MCF 10A (cell line): Measurements from ENCODE around the gene CDC7. TPM values are rescaled to one million over a fixed set of nuclear protein-coding genes. Genes with fewer than 3 reads are reported as not detected.

Source experiments
- BruUV-seq: library from RNA; stranded (reverse); fragments of 400-500 nt; replicated peaks from 2 replicates; lab custom pipeline; 2021; lab: Mats Ljungman, UMichigan
- CTCF ChIA-PET: fragments of 300-600 bp; sonication (Branson Sonifier 250); formaldehyde crosslinking; extraction: SDS; loops from one replicate; lab custom pipeline; 2021; ENCODE audit warnings: antibody characterized with exemption, inconsistent platforms; lab: Yijun Ruan, JAX
- POLR2A ChIA-PET: fragments of 300-600, 350-650 bp; sonication (Branson Sonifier 250); formaldehyde crosslinking; extraction: SDS; loops from one replicate; lab custom pipeline; 2020; ENCODE audit warnings: antibody characterized with exemption, inconsistent platforms; lab: Yijun Ruan, JAX
- DNase-seq: peaks from one replicate; pipeline ENCODE4 v3.0.0-alpha.2; 2018; ENCODE audit not compliant: unreplicated experiment
- H3K27ac Mint-ChIP-seq: one replicate; pipeline ENCODE4 v1.8.0; 2022; ENCODE audit warnings: mild to moderate bottlenecking, low read depth, mixed read lengths; ENCODE audit not compliant: unreplicated experiment
- H3K27me3 Mint-ChIP-seq: one replicate; pipeline ENCODE4 v1.8.0; 2022; ENCODE audit warnings: mixed read lengths; ENCODE audit not compliant: insufficient read depth, unreplicated experiment
- H3K36me3 Mint-ChIP-seq: one replicate; pipeline ENCODE4 v1.8.0; 2022; ENCODE audit warnings: mild to moderate bottlenecking, moderate library complexity, mixed read lengths; ENCODE audit not compliant: insufficient read depth, unreplicated experiment
- H3K4me1 Mint-ChIP-seq: one replicate; pipeline ENCODE4 v1.8.0; 2022; ENCODE audit warnings: mixed read lengths; ENCODE audit not compliant: insufficient read depth, unreplicated experiment
- H3K4me3 Mint-ChIP-seq: one replicate; pipeline ENCODE4 v1.8.0; 2022; ENCODE audit warnings: mild to moderate bottlenecking, moderate library complexity, mixed read lengths; ENCODE audit not compliant: unreplicated experiment
- H3K9me3 Mint-ChIP-seq: one replicate; pipeline ENCODE4 v1.8.0; 2022; ENCODE audit warnings: mixed read lengths; ENCODE audit not compliant: unreplicated experiment
- CTCF ChIP-seq: fragments of 200-600 bp; IDR thresholded peaks from one replicate; pipeline ENCODE4 v1.8.0; 2022; ENCODE audit warnings: antibody characterized with exemption, mild to moderate bottlenecking; ENCODE audit not compliant: unreplicated experiment
- intact Hi-C: fragments of 100-400 bp; cut with micrococcal nuclease; formaldehyde crosslinking; loops from 2 replicates; pipeline ENCODE4 v1.14.1; 2022
- total RNA-seq: library from RNA; stranded (reverse); gene quantifications from 2 replicates; pipeline ENCODE4 v1.2.3, GENCODE V29; 2022

The CDC7 gene
- total RNA-seq, 1 experiment from 2014 or later = 8.0 TPM

GRCh38 chr1:91503975-91504530, 3.4 kb downstream of the CDC7 start:
- DNase-seq = no peak
- Mint-ChIP-seq H3K27me3 (no peaks in the 10 kb centered on the region), H3K36me3 (no peaks in the 10 kb centered on the region), H3K27ac (no peak overlapping the region), H3K4me1 (peaks cover 22% of the 10 kb centered on the region), H3K4me3 (no peak overlapping the region), H3K9me3 (no peaks in the 10 kb centered on the region)
- no TSS peak for BruUV-seq
- intact Hi-C loops = loop anchor here (5.0 to 10.0 kb wide), 2 partner anchors 62 to 339 kb away; no protein-coding TSS in a partner anchor
- POLR2A ChIA-PET = no interaction called here
- CTCF ChIA-PET = interaction anchor here (0.5 to 3.9 kb wide), 8 partner anchors 8 to 1491 kb away, joined by 3 to 26 read pairs (median 3); no protein-coding TSS in a partner anchor
- no peak for TF ChIP-seq CTCF

GRCh38 chr1:91505086-91505485, 4.4 kb downstream of the CDC7 start:
- H3K27ac Mint-ChIP-seq = no peak overlapping the region
- no peaks in the 10 kb centered on the region for H3K27me3 Mint-ChIP-seq
- peaks cover 23% of the 10 kb centered on the region for H3K4me1 Mint-ChIP-seq
- ChIA-PET POLR2A (interaction anchor here (1.2 to 1.4 kb wide), 2 partner anchors 74 to 423 kb away, joined by 4 to 6 read pairs; no protein-coding TSS in a partner anchor), CTCF (interaction anchor here (0.6 to 3.9 kb wide), 4 partner anchors 7 to 786 kb away, joined by 3 to 26 read pairs (median 6); no protein-coding TSS in a partner anchor)
- intact Hi-C loops = loop anchor here (10.0 kb wide), 1 partner anchor 340 kb away; no protein-coding TSS in a partner anchor
- no peak for TF ChIP-seq CTCF
- no peak for DNase-seq
- H3K4me3 Mint-ChIP-seq = no peak overlapping the region
- no TSS peak for BruUV-seq
- peaks cover 8% of the 10 kb centered on the region for H3K36me3 Mint-ChIP-seq
- no peaks in the 10 kb centered on the region for H3K9me3 Mint-ChIP-seq

- H3K4me3 Mint-ChIP-seq = no peak overlapping the region
- H3K27me3 Mint-ChIP-seq = no peaks in the 10 kb centered on the region
- H3K27ac Mint-ChIP-seq = no peak overlapping the region
- no peak for TF ChIP-seq CTCF
- CTCF ChIA-PET = interaction anchor here (1.0 to 1.4 kb wide), 2 partner anchors 12 to 65 kb away, joined by 8 to 9 read pairs; no protein-coding TSS in a partner anchor
- H3K9me3 Mint-ChIP-seq = no peaks in the 10 kb centered on the region
- peaks cover 31% of the 10 kb centered on the region for H3K4me1 Mint-ChIP-seq
- BruUV-seq = no TSS peak
- POLR2A ChIA-PET = interaction anchor here (0.7 to 1.4 kb wide), 7 partner anchors 9 to 422 kb away, joined by 3 to 6 read pairs (median 3); no protein-coding TSS in a partner anchor
- intact Hi-C loops = loop anchor here (10.0 kb wide), 1 partner anchor 341 kb away; no protein-coding TSS in a partner anchor
- peaks cover 17% of the 10 kb centered on the region for H3K36me3 Mint-ChIP-seq
- DNase-seq = no peak
Observed at GRCh38 chr1:91506071-91506470, 5.4 kb downstream of the CDC7 start.

GRCh38 chr1:91507328-91507727, 6.7 kb downstream of the CDC7 start:
- intact Hi-C loops = loop anchor here (10.0 kb wide), 1 partner anchor 343 kb away; no protein-coding TSS in a partner anchor
- no TSS peak for BruUV-seq

More at GRCh38 chr1:91507328-91507727, 6.7 kb downstream of the CDC7 start:
- ChIA-PET CTCF (interaction anchor here (0.6 to 2.0 kb wide), 6 partner anchors 102 to 490 kb away, joined by 3 to 12 read pairs (median 4); partner anchors contain the start of gene HFM1), POLR2A (interaction anchor here (1.0 to 1.5 kb wide), 2 partner anchors 12 to 230 kb away, joined by 3 to 5 read pairs; no protein-coding TSS in a partner anchor)
- TF ChIP-seq CTCF = peak; percentile 15
- no peak overlapping the region for H3K4me3 Mint-ChIP-seq
- H3K27me3 Mint-ChIP-seq = no peaks in the 10 kb centered on the region
- H3K36me3 Mint-ChIP-seq = peaks cover 18% of the 10 kb centered on the region
- no peaks in the 10 kb centered on the region for H3K9me3 Mint-ChIP-seq
- peaks cover 32% of the 10 kb centered on the region for H3K4me1 Mint-ChIP-seq
- no peak overlapping the region for H3K27ac Mint-ChIP-seq
- DNase-seq = no peak
